RPMI7951 (cell line): ENCODE results near the gene GLA. TPM values are rescaled to one million over a fixed set of nuclear protein-coding genes. Genes with fewer than 3 reads are reported as not detected.

Experiments used
- DNase-seq: peaks from one replicate; pipeline ENCODE4 v3.0.0-alpha.2; 2012; ENCODE audit warnings: low read depth
- total RNA-seq: library from RNA; depleted of rRNA; stranded (reverse); fragments of >200 nt; shearing (Covaris generic); gene quantifications from 2 replicates; pipeline ENCODE4 v1.2.3, GENCODE V29; 2014; rRNA removed

GLA gene
- 57.2 and 58.0 TPM in 2 replicates for total RNA-seq

GRCh38 chrX:101407748-101408531, at the start of gene GLA, which contains the start of gene HNRNPH2:
GLA (minus strand) TSS chrX:101407925; CDS start chrX:101407903, 22 bp downstream.
HNRNPH2 (plus strand) TSS chrX:101408222; CDS start chrX:101411989, 3,767 bp downstream.
- peak; percentile 97 for DNase-seq

- DNase-seq: no peak
Observed at GRCh38 chrX:101452056-101452455, 44.3 kb upstream of the GLA start.

- no peak for DNase-seq
Observed at GRCh38 chrX:101450961-101451360, 43.2 kb upstream of the GLA start.

- DNase-seq: no peak
Observed at GRCh38 chrX:101450085-101450484, 42.4 kb upstream of the GLA start.

- DNase-seq: no peak
Observed at GRCh38 chrX:101449279-101449678, 41.6 kb upstream of the GLA start.

- no peak for DNase-seq
Observed at GRCh38 chrX:101442085-101442484, 34.4 kb upstream of the GLA start.

- peak; percentile 63 for DNase-seq
Observed at GRCh38 chrX:101430457-101431078, 22.8 kb upstream of the GLA start.

- peak; percentile 47 for DNase-seq
Observed at GRCh38 chrX:101429934-101430333, 22.2 kb upstream of the GLA start.

GRCh38 chrX:101427954-101428353, 20.2 kb upstream of the GLA start:
- DNase-seq: no peak

GRCh38 chrX:101419489-101419888, 11.8 kb upstream of the GLA start:
- DNase-seq: no peak

GRCh38 chrX:101417981-101418841, 10.5 kb upstream of the GLA start:
- DNase-seq: peak; percentile 37

- no peak for DNase-seq
Observed at GRCh38 chrX:101417190-101417589, 9.5 kb upstream of the GLA start.

- DNase-seq: no peak
Observed at GRCh38 chrX:101416691-101417090, 9.0 kb upstream of the GLA start.

GRCh38 chrX:101415180-101416145, 7.7 kb upstream of the GLA start:
- peak; percentile 61 for DNase-seq

- DNase-seq: no peak
Observed at GRCh38 chrX:101411984-101412383, 4.3 kb upstream of the GLA start.

GRCh38 chrX:101410461-101410860, 2.7 kb upstream of the GLA start:
- DNase-seq: no peak

- DNase-seq: no peak
Observed at GRCh38 chrX:101409043-101409442, 1.3 kb upstream of the GLA start.

GRCh38 chrX:101408532-101408841, 762 bp upstream of the GLA start:
- no peak for DNase-seq

GRCh38 chrX:101407167-101407747, 468 bp downstream of the GLA start:
- DNase-seq: no peak

GRCh38 chrX:101399825-101400224, 7.9 kb downstream of the GLA start:
- DNase-seq: no peak

- DNase-seq: no peak
Observed at GRCh38 chrX:101398694-101399093, 9.0 kb downstream of the GLA start.
